GM23338 (cell line): ENCODE results near the gene IRF2BP2. TPM values are rescaled to one million over a fixed set of nuclear protein-coding genes. Genes with fewer than 3 reads are reported as not detected.

Experiments used
- ATAC-seq: fragments of 200-7000 bp; cut with Tn5 transposase; 3 replicates; pipeline ENCODE4 v1.9.1; 2020
- DNase-seq: peaks from one replicate; pipeline ENCODE4 v3.0.0-alpha.2; 2015; ENCODE audit warnings: low spot score
- H2AFZ ChIP-seq: fragments of 200-600 bp; sonication (generic); 2 replicates; pipeline ENCODE4 v1.8.0; 2016; ENCODE audit warnings: antibody characterized with exemption, mild to moderate bottlenecking, moderate library complexity
- H3F3A ChIP-seq: fragments of 200-600 bp; sonication (generic); replicated peaks from 2 replicates; pipeline ENCODE4 v1.8.0; 2017; ENCODE audit warnings: antibody characterized with exemption, mixed run types, low read depth
- H3K27ac ChIP-seq: fragments of 200-600 bp; sonication (generic); 2 replicates; pipeline ENCODE4 v1.6.1; 2016; ENCODE audit warnings: low read depth
- H3K27me3 ChIP-seq: fragments of 200-600 bp; sonication (generic); 2 replicates; pipeline ENCODE4 v1.8.0; 2016; ENCODE audit warnings: mild to moderate bottlenecking, mixed run types, moderate library complexity; ENCODE audit not compliant: insufficient read depth
- H3K36me3 ChIP-seq: fragments of 200-600 bp; sonication (generic); 2 replicates; pipeline ENCODE4 v1.8.0; 2016; ENCODE audit warnings: mild to moderate bottlenecking; ENCODE audit not compliant: insufficient read depth
- H3K4me1 ChIP-seq: fragments of 200-600 bp; sonication (generic); 2 replicates; pipeline ENCODE4 v1.8.0; 2016; ENCODE audit warnings: mild to moderate bottlenecking, moderate library complexity; ENCODE audit not compliant: insufficient read depth
- H3K4me2 ChIP-seq: fragments of 200-600 bp; sonication (generic); 2 replicates; pipeline ENCODE4 v1.7.1; 2017; ENCODE audit warnings: mixed run types
- H3K4me3 ChIP-seq: fragments of 200-600 bp; sonication (generic); 2 replicates; pipeline ENCODE4 v1.6.1; 2016; ENCODE audit warnings: mixed run types
- H3K79me2 ChIP-seq: fragments of 200-600 bp; sonication (generic); replicated peaks from 2 replicates; pipeline ENCODE4 v1.8.0; 2017; ENCODE audit warnings: mild to moderate bottlenecking; ENCODE audit not compliant: insufficient read depth
- H3K9me2 ChIP-seq: fragments of 200-600 bp; sonication (generic); 2 replicates; pipeline ENCODE4 v1.8.0; 2017; ENCODE audit not compliant: insufficient read depth
- H4K20me1 ChIP-seq: fragments of 200-600 bp; sonication (generic); replicated peaks from 2 replicates; pipeline ENCODE4 v1.8.0; 2017; ENCODE audit warnings: mild to moderate bottlenecking; ENCODE audit not compliant: insufficient read depth
- H3K27ac Mint-ChIP-seq: 2 replicates; pipeline ENCODE4 v1.8.0; 2020; ENCODE audit warnings: inconsistent platforms, mild to moderate bottlenecking, moderate library complexity, mixed read lengths
- H3K27me3 Mint-ChIP-seq: 3 replicates; pipeline ENCODE4 v1.8.0; 2022; ENCODE audit warnings: low read depth, mild to moderate bottlenecking, moderate library complexity, mixed read lengths, inconsistent platforms; ENCODE audit not compliant: insufficient read depth, poor library complexity
- H3K36me3 Mint-ChIP-seq: 3 replicates; pipeline ENCODE4 v1.8.0; 2021; ENCODE audit warnings: low read depth, mild to moderate bottlenecking, inconsistent platforms, moderate library complexity, mixed read lengths
- H3K4me1 Mint-ChIP-seq: 3 replicates; pipeline ENCODE4 v1.8.0; 2020; ENCODE audit warnings: mild to moderate bottlenecking, inconsistent platforms, mixed read lengths
- H3K4me3 Mint-ChIP-seq: 3 replicates; pipeline ENCODE4 v1.8.0; 2021; ENCODE audit warnings: moderate library complexity, mild to moderate bottlenecking, inconsistent platforms, mixed read lengths
- H3K9me3 Mint-ChIP-seq: 3 replicates; pipeline ENCODE4 v1.8.0; 2020; ENCODE audit warnings: moderate library complexity, mild to moderate bottlenecking, inconsistent platforms, mixed read lengths
- CREB1 ChIP-seq: fragments of 250-450 bp; sonication (Bioruptor Pico); IDR thresholded peaks from 2 replicates; pipeline ENCODE4 v1.5.0; 2020; ENCODE audit warnings: low read depth, mild to moderate bottlenecking, moderate library complexity
- EZH2 ChIP-seq: fragments of 200-600 bp; sonication (generic); IDR thresholded peaks from one replicate; pipeline ENCODE4 v1.8.0; 2017; ENCODE audit warnings: antibody characterized with exemption, mild to moderate bottlenecking, low read depth; ENCODE audit not compliant: unreplicated experiment
- EZH2phosphoT487 ChIP-seq: fragments of 200-600 bp; sonication (generic); IDR thresholded peaks from one replicate; pipeline ENCODE4 v1.8.1; 2018; ENCODE audit warnings: antibody characterized with exemption; ENCODE audit not compliant: unreplicated experiment
- JUNB ChIP-seq: IDR thresholded peaks from one replicate; pipeline ENCODE4 v1.6.1; 2016; ENCODE audit warnings: antibody characterized with exemption; ENCODE audit not compliant: unreplicated experiment
- NANOG ChIP-seq: IDR thresholded peaks from 2 replicates; pipeline ENCODE4 v1.6.1; 2016; ENCODE audit warnings: antibody characterized with exemption, borderline replicate concordance
- POLR2AphosphoS5 ChIP-seq: IDR thresholded peaks from 2 replicates; pipeline ENCODE4 v1.6.1; 2016; ENCODE audit warnings: antibody characterized with exemption, low read depth
- STAT1 ChIP-seq: IDR thresholded peaks from one replicate; pipeline ENCODE4 v1.6.1; 2016; ENCODE audit warnings: antibody characterized with exemption; ENCODE audit not compliant: unreplicated experiment
- ZNF114 ChIP-seq: fragments of 250-450 bp; sonication (Bioruptor Pico); IDR thresholded peaks from 2 replicates; pipeline ENCODE4 v1.5.0; 2020; ENCODE audit warnings: mild to moderate bottlenecking, moderate library complexity
- ZNF331 ChIP-seq: fragments of 250-450 bp; sonication (Bioruptor Pico); IDR thresholded peaks from 2 replicates; pipeline ENCODE4 v1.5.0; 2020; ENCODE audit warnings: low read depth, mild to moderate bottlenecking, moderate library complexity
- polyA plus RNA-seq: library from polyadenylated mRNA; unstranded; fragments of >200 nt; fragmentation: Nextera tagmentation; extraction: Ambion mirVana; gene quantifications from 2 replicates; pipeline ENCODE4 v1.2.1, GENCODE V29; 2016
- total RNA-seq: library from RNA; depleted of rRNA; stranded (reverse); fragments of >200 nt; shearing (Covaris generic); gene quantifications from 2 replicates; pipeline ENCODE4 v1.2.3, GENCODE V29; 2014
- TF ChIP-seq, protein P1 (sequence below): IDR thresholded peaks from 2 replicates; pipeline ENCODE4 v1.6.1; 2016; ENCODE audit warnings: antibody characterized with exemption
- TF ChIP-seq, protein P2 (sequence below): IDR thresholded peaks from one replicate; pipeline ENCODE4 v1.6.1; 2018; ENCODE audit warnings: antibody characterized with exemption; ENCODE audit not compliant: unreplicated experiment
- TF ChIP-seq, protein P3 (sequence below), 2 experiments: fragments of 200-600 bp in 1 of 2; sonication (generic) in 1 of 2; conservative IDR thresholded peaks; 2 replicates each; pipeline versions ENCODE4 v1.5.1 to v1.6.1; 2016 to 2017; ENCODE audit warnings: antibody characterized with exemption in 2 of 2, low read depth in 2 of 2, mild to moderate bottlenecking in 2 of 2, moderate library complexity in 1 of 2

Gene IRF2BP2
- total and polyA plus RNA-seq, 2 experiments from 2014 or later: 19.4 to 62.4 TPM

DNA sequence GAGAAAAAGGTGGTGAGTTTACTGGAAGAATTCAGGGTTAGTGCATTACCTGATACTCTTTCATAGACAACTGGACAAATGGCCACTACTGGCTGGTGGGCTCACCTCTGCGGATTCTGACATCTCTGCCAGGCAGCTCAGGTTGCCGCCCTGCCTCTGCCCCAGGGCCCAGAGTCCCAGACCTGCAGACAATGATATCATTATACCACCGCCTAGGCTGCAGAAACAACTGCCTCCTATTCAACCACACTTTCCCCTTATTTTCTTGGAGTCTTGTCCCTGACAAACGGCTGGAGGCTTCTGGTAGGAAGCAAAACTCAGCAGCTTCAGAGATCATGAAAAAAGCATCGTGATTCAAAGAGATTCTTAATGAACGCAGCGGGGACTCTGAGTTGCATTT, 37.0 kb downstream of the IRF2BP2 start (continued):
- no peak for TF ChIP-seq STAT1
- no peak for TF ChIP-seq NANOG
- TF ChIP-seq EZH2phosphoT487: no peak
- no peak for TF ChIP-seq EZH2
- no peak for TF ChIP-seq CREB1 (CRISPR knock-in tag)
- TF ChIP-seq, protein P1, sequence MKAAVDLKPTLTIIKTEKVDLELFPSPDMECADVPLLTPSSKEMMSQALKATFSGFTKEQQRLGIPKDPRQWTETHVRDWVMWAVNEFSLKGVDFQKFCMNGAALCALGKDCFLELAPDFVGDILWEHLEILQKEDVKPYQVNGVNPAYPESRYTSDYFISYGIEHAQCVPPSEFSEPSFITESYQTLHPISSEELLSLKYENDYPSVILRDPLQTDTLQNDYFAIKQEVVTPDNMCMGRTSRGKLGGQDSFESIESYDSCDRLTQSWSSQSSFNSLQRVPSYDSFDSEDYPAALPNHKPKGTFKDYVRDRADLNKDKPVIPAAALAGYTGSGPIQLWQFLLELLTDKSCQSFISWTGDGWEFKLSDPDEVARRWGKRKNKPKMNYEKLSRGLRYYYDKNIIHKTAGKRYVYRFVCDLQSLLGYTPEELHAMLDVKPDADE: no peak
- no peak for TF ChIP-seq ZNF114 (CRISPR knock-in tag)
- TF ChIP-seq ZNF331: no peak

DNA sequence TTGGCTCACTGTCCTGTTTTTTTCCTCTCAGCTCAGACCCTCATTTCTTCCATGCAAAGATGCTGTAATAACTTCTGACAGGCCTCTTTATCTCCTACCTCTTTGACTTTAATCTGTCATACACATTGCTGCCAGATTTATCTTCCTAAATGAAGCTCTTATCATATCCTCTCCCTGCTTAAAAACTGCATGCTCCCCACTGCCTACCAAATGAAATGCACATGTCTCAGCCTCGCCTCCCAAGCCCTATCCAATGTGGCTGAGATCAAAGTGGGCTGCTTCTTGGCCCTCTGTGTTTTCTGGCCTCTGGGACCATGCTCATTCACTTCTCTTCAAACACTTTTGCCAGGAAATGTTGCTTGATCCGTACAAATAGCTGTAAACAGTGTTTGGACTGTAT, 38.3 kb downstream of the IRF2BP2 start:
- Histone ChIP-seq H4K20me1 (no peaks in the 10 kb centered on the region), H3K9me2 (0 out of 2 replicates have a peak, but pooled peaks cover 3% of the 10 kb centered on the region), H3K79me2 (no peaks in the 10 kb centered on the region), H3K4me2 (no peak overlapping the region), H2AFZ (no peak overlapping the region), H3K4me1 (peaks cover 2% of the 10 kb centered on the region; the same call in 1 of the 2 replicates), H3F3A (no peaks in the 10 kb centered on the region), H3K27me3 (no peaks in the 10 kb centered on the region), H3K4me3 (no peak overlapping the region), H3K27ac (no peak overlapping the region), H3K36me3 (no peaks in the 10 kb centered on the region)
- DNase-seq: no peak
- H3K4me3 Mint-ChIP-seq: no peak overlapping the region
- no peak overlapping the region for H3K27ac Mint-ChIP-seq
- H3K9me3 Mint-ChIP-seq: no peaks in the 10 kb centered on the region
- no peaks in the 10 kb centered on the region for H3K36me3 Mint-ChIP-seq
- no peak for ATAC-seq
- H3K4me1 Mint-ChIP-seq: peaks cover 5% of the 10 kb centered on the region; the same call in 2 of the 3 replicates
- H3K27me3 Mint-ChIP-seq: no peaks in the 10 kb centered on the region
- TF ChIP-seq STAT1: no peak
- TF ChIP-seq, protein P2, sequence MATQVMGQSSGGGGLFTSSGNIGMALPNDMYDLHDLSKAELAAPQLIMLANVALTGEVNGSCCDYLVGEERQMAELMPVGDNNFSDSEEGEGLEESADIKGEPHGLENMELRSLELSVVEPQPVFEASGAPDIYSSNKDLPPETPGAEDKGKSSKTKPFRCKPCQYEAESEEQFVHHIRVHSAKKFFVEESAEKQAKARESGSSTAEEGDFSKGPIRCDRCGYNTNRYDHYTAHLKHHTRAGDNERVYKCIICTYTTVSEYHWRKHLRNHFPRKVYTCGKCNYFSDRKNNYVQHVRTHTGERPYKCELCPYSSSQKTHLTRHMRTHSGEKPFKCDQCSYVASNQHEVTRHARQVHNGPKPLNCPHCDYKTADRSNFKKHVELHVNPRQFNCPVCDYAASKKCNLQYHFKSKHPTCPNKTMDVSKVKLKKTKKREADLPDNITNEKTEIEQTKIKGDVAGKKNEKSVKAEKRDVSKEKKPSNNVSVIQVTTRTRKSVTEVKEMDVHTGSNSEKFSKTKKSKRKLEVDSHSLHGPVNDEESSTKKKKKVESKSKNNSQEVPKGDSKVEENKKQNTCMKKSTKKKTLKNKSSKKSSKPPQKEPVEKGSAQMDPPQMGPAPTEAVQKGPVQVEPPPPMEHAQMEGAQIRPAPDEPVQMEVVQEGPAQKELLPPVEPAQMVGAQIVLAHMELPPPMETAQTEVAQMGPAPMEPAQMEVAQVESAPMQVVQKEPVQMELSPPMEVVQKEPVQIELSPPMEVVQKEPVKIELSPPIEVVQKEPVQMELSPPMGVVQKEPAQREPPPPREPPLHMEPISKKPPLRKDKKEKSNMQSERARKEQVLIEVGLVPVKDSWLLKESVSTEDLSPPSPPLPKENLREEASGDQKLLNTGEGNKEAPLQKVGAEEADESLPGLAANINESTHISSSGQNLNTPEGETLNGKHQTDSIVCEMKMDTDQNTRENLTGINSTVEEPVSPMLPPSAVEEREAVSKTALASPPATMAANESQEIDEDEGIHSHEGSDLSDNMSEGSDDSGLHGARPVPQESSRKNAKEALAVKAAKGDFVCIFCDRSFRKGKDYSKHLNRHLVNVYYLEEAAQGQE: no peak
- no peak for TF ChIP-seq JUNB
- no peak for TF ChIP-seq EZH2phosphoT487
- TF ChIP-seq CREB1 (CRISPR knock-in tag): no peak
- TF ChIP-seq, protein P3, sequence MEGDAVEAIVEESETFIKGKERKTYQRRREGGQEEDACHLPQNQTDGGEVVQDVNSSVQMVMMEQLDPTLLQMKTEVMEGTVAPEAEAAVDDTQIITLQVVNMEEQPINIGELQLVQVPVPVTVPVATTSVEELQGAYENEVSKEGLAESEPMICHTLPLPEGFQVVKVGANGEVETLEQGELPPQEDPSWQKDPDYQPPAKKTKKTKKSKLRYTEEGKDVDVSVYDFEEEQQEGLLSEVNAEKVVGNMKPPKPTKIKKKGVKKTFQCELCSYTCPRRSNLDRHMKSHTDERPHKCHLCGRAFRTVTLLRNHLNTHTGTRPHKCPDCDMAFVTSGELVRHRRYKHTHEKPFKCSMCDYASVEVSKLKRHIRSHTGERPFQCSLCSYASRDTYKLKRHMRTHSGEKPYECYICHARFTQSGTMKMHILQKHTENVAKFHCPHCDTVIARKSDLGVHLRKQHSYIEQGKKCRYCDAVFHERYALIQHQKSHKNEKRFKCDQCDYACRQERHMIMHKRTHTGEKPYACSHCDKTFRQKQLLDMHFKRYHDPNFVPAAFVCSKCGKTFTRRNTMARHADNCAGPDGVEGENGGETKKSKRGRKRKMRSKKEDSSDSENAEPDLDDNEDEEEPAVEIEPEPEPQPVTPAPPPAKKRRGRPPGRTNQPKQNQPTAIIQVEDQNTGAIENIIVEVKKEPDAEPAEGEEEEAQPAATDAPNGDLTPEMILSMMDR (conservative IDR thresholded peaks at IDR 0.05; ENCODE audit: low read depth in 2 of 2): no peak
- TF ChIP-seq, protein P1: no peak
- TF ChIP-seq ZNF114 (CRISPR knock-in tag): no peak
- TF ChIP-seq ZNF331: no peak
- no peak for TF ChIP-seq EZH2
- no peak for TF ChIP-seq POLR2AphosphoS5
- no peak for TF ChIP-seq NANOG
